Liver (tissue), 9 donors: ENCODE results near the gene CHERP. TPM values are rescaled to one million over a fixed set of nuclear protein-coding genes. Genes with fewer than 3 reads are reported as not detected.

Source experiments
- DNase-seq: peaks from one replicate; pipeline ENCODE4 v3.0.0-alpha.2; 2017; ENCODE audit warnings: low spot score
- H3K27ac ChIP-seq, 2 donors: one replicate each; pipeline ENCODE4 v1.7.0; 2013; ENCODE audit warnings: inconsistent platforms in 2 of 2, low read length in 2 of 2, control low read depth in 1 of 2, low read depth in 1 of 2, mild to moderate bottlenecking in 1 of 2
- H3K27me3 ChIP-seq, 4 donors: one replicate each; pipeline versions ENCODE4 v1.6.1 to v1.7.0; 2013; ENCODE audit warnings: low read length in 3 of 4, inconsistent platforms in 1 of 4, mild to moderate bottlenecking in 1 of 4, moderate library complexity in 1 of 4; ENCODE audit not compliant: control insufficient read depth in 4 of 4, insufficient read depth in 4 of 4
- H3K36me3 ChIP-seq, 4 donors: one replicate each; pipeline versions ENCODE4 v1.6.1 to v1.7.0; 2013; ENCODE audit warnings: low read length in 3 of 4, mild to moderate bottlenecking in 3 of 4, low read depth in 1 of 4, moderate library complexity in 1 of 4; ENCODE audit not compliant: control insufficient read depth in 4 of 4, insufficient read depth in 3 of 4
- H3K4me1 ChIP-seq, 4 donors: one replicate each; pipeline versions ENCODE4 v1.6.1 to v1.7.0; 2013; ENCODE audit warnings: low read length in 3 of 4, mild to moderate bottlenecking in 3 of 4, moderate library complexity in 1 of 4; ENCODE audit not compliant: control insufficient read depth in 4 of 4, insufficient read depth in 4 of 4
- H3K4me3 ChIP-seq, 3 donors: one replicate each; pipeline versions ENCODE4 v1.6.1 to v1.7.0; 2013; ENCODE audit warnings: low read length in 3 of 3, control low read depth in 1 of 3, low read depth in 1 of 3, mild to moderate bottlenecking in 1 of 3
- H3K9ac ChIP-seq, 2 donors: one replicate each; pipeline ENCODE4 v1.7.0; 2013; ENCODE audit warnings: low read length in 2 of 2, mild to moderate bottlenecking in 2 of 2, moderate library complexity in 2 of 2, control low read depth in 1 of 2, low read depth in 1 of 2
- H3K9me3 ChIP-seq, 4 donors: one replicate each; pipeline versions ENCODE4 v1.6.1 to v1.7.0; 2013; ENCODE audit warnings: low read length in 3 of 4; ENCODE audit not compliant: control insufficient read depth in 4 of 4
- FOXA1 ChIP-seq: IDR thresholded peaks from 2 replicates; pipeline ENCODE4 v1.6.1; 2016; ENCODE audit warnings: antibody characterized with exemption
- FOXA2 ChIP-seq: IDR thresholded peaks from 2 replicates; pipeline ENCODE4 v1.6.1; 2016; ENCODE audit warnings: antibody characterized with exemption
- GABPA ChIP-seq, 2 donors: IDR thresholded peaks in 1 of 2; conservative IDR thresholded peaks in 1 of 2; 2 replicates each; pipeline ENCODE4 v1.6.1; 2016; ENCODE audit warnings: antibody characterized with exemption in 2 of 2, mild to moderate bottlenecking in 1 of 2, moderate library complexity in 1 of 2
- HNF4A ChIP-seq, 2 donors: conservative IDR thresholded peaks; 2 replicates each; pipeline ENCODE4 v1.6.1; 2016; ENCODE audit warnings: antibody characterized with exemption in 2 of 2, mild to moderate bottlenecking in 2 of 2
- HNF4G ChIP-seq: IDR thresholded peaks from 2 replicates; pipeline ENCODE4 v1.6.1; 2016; ENCODE audit warnings: antibody characterized with exemption
- NR2F2 ChIP-seq: IDR thresholded peaks from 2 replicates; pipeline ENCODE4 v1.6.1; 2016; ENCODE audit warnings: antibody characterized with exemption
- RAD21 ChIP-seq, 2 donors: IDR thresholded peaks; 2 replicates each; pipeline ENCODE4 v1.6.1; 2016; ENCODE audit warnings: antibody characterized with exemption in 2 of 2, mild to moderate bottlenecking in 2 of 2
- SP1 ChIP-seq: IDR thresholded peaks from 2 replicates; pipeline ENCODE4 v1.6.1; 2018; ENCODE audit warnings: antibody characterized with exemption, mild to moderate bottlenecking
- TAF1 ChIP-seq: conservative IDR thresholded peaks from 2 replicates; pipeline ENCODE4 v1.6.1; 2016; ENCODE audit warnings: antibody characterized with exemption, mild to moderate bottlenecking
- YY1 ChIP-seq: IDR thresholded peaks from 2 replicates; pipeline ENCODE4 v1.6.1; 2016; ENCODE audit warnings: antibody characterized with exemption, mild to moderate bottlenecking
- WGBS: extraction: QIAGEN DNeasy Blood & Tissue Kit; methylation state at CpG from one replicate; pipeline ENCODE4 v1.1.7; 2013; 5-methylcytosine and 5-hydroxymethylcytosine counted together
- polyA plus RNA-seq, 2 donors: library from polyadenylated mRNA; stranded (reverse) in 1 of 2; unstranded in 1 of 2; fragments of 200-250 nt in 1 of 2; fragments of >200 nt in 1 of 2; fragmentation: Nextera tagmentation in 1 of 2; extraction: Ambion mirVana in 1 of 2; gene quantifications; one replicate each; pipeline versions ENCODE4 v1.2.1 to v1.2.3, GENCODE V29; 2013 to 2015
- total RNA-seq, 2 donors: library from RNA; depleted of rRNA; stranded (reverse); fragments of >200 nt; gene quantifications; one replicate each; pipeline ENCODE4 v1.2.3, GENCODE V29; 2014
- TF ChIP-seq, protein P1 (sequence below): IDR thresholded peaks from 2 replicates; pipeline ENCODE4 v1.6.1; 2016; ENCODE audit warnings: antibody characterized with exemption
- TF ChIP-seq, protein P2 (sequence below): IDR thresholded peaks from 2 replicates; pipeline ENCODE4 v1.6.1; 2016; ENCODE audit warnings: antibody characterized with exemption, mild to moderate bottlenecking
- TF ChIP-seq, protein P3 (sequence below): fragments of 150-350 bp; IDR thresholded peaks from 2 replicates; pipeline ENCODE4 v1.5.1; 2017; ENCODE audit warnings: improper control_type of control experiment, low read depth, low read length; ENCODE audit not compliant: missing input control
- donor health status: healthy.
- donor health status: healthy.
- donor health status: healthy.
- donor health status: healthy.
- donor health status: healthy.

Gene CHERP
- total and polyA plus RNA-seq, 4 donors, result 8.5 to 14.0 (median 9.0) TPM

DNA sequence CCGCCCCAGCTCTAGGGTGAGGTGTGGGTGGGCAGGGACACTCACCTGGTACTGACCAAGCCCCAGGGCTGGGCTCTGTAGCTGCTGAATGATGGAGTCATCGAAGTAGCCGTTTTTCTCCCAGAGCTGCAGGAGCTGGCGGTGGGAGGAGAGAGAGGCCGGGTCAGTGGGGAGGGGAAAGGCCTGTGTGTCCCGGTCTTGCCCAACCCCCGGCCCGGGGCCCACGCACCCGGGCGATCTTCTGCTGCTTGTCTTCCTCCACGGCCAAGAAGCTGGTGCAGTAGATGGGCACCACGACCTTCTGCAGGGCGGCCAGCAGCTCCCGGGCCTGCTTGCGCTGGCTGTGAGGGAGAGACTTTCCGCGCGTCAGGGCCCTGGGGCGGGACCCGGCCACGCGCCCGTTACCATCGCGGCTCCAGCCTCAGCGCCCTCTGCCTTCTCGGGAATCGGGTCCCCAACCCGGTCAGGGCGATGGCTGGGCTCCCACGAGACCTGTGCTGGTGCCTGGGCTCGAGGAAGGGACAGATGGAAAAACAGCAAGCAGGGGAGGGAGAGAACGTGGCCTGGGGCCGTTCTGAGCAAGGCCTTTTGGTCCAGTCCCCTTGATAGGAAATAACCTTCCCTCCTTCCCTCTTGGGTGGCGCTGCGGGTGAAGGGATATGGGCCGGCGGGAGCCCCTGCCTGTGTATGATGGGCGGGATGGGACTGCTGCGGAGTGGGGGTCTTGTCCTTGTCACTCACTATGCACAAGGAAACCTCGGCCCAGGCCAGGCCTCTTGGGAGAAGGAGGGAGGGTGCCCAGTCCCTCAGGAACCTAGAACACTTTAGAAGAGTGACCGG, 11.5 kb downstream of the CHERP start (continued):
- TF ChIP-seq TAF1, result no peak
- TF ChIP-seq GABPA (IDR thresholded peaks at IDR 0.05 in 1 of 2, conservative IDR thresholded peaks at IDR 0.05 in 1 of 2), result no peak
- no peak for TF ChIP-seq FOXA2
- TF ChIP-seq SP1, result no peak
- TF ChIP-seq HNF4G, result no peak
- no peak for TF ChIP-seq HNF4A (conservative IDR thresholded peaks at IDR 0.05)
- no peak for TF ChIP-seq NR2F2
- TF ChIP-seq, protein P1, sequence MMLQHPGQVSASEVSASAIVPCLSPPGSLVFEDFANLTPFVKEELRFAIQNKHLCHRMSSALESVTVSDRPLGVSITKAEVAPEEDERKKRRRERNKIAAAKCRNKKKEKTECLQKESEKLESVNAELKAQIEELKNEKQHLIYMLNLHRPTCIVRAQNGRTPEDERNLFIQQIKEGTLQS, result no peak

DNA sequence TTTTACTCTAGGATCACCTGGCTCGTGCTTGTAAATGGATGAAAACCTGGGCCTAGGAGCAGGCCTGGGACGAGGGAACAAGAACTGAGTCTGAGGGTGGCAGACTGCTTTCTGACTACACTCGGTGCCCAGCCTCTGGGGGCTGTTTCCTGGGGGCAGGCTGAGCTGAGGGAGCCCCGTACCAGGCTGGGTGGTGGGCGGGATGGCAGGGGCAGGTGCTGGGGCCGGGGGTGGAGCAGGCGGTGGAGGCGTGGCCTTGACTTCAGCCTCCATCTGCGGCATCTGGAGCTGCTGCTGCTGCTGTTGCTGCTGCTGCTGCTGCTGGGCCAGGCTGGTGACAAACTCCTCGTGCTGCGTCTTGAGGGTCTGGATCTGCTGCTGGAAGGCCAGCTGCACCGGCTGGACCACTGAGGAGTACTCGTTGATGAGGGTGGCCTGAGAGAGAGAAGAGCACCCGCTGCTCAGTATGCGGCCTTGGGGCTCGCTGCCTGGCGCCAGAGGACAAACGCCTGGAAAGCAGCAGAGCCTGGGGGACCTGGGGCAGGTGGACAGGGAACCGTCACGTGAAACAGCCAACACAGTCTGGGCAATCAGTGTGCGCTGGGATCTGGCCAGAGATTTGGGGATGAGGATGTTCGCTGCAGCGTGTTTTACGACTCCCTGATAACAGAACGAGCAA, 12.6 kb downstream of the CHERP start:
- no peaks in the 10 kb centered on the region for H3K9me3 ChIP-seq
- no peaks in the 10 kb centered on the region for H3K27me3 ChIP-seq
- peaks cover 42 to 80% (median 53%) of the 10 kb centered on the region in 4 donors for H3K36me3 ChIP-seq
- H3K27ac ChIP-seq, result no peak overlapping the region
- no peak for DNase-seq
- H3K4me1 ChIP-seq, result peaks cover 4 to 28% (median 21%) of the 10 kb centered on the region in 4 donors
- H3K4me3 ChIP-seq, result no peak overlapping the region
- no peak overlapping the region for H3K9ac ChIP-seq
- TF ChIP-seq TAF1, result no peak
- no peak for TF ChIP-seq HNF4A (conservative IDR thresholded peaks at IDR 0.05)
- TF ChIP-seq YY1, result no peak
- TF ChIP-seq, protein P2, sequence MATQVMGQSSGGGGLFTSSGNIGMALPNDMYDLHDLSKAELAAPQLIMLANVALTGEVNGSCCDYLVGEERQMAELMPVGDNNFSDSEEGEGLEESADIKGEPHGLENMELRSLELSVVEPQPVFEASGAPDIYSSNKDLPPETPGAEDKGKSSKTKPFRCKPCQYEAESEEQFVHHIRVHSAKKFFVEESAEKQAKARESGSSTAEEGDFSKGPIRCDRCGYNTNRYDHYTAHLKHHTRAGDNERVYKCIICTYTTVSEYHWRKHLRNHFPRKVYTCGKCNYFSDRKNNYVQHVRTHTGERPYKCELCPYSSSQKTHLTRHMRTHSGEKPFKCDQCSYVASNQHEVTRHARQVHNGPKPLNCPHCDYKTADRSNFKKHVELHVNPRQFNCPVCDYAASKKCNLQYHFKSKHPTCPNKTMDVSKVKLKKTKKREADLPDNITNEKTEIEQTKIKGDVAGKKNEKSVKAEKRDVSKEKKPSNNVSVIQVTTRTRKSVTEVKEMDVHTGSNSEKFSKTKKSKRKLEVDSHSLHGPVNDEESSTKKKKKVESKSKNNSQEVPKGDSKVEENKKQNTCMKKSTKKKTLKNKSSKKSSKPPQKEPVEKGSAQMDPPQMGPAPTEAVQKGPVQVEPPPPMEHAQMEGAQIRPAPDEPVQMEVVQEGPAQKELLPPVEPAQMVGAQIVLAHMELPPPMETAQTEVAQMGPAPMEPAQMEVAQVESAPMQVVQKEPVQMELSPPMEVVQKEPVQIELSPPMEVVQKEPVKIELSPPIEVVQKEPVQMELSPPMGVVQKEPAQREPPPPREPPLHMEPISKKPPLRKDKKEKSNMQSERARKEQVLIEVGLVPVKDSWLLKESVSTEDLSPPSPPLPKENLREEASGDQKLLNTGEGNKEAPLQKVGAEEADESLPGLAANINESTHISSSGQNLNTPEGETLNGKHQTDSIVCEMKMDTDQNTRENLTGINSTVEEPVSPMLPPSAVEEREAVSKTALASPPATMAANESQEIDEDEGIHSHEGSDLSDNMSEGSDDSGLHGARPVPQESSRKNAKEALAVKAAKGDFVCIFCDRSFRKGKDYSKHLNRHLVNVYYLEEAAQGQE, result no peak
- TF ChIP-seq GABPA (IDR thresholded peaks at IDR 0.05 in 1 of 2, conservative IDR thresholded peaks at IDR 0.05 in 1 of 2), result no peak
- no peak for TF ChIP-seq RAD21 (IDR thresholded peaks at IDR 0.05)
- TF ChIP-seq, protein P3, sequence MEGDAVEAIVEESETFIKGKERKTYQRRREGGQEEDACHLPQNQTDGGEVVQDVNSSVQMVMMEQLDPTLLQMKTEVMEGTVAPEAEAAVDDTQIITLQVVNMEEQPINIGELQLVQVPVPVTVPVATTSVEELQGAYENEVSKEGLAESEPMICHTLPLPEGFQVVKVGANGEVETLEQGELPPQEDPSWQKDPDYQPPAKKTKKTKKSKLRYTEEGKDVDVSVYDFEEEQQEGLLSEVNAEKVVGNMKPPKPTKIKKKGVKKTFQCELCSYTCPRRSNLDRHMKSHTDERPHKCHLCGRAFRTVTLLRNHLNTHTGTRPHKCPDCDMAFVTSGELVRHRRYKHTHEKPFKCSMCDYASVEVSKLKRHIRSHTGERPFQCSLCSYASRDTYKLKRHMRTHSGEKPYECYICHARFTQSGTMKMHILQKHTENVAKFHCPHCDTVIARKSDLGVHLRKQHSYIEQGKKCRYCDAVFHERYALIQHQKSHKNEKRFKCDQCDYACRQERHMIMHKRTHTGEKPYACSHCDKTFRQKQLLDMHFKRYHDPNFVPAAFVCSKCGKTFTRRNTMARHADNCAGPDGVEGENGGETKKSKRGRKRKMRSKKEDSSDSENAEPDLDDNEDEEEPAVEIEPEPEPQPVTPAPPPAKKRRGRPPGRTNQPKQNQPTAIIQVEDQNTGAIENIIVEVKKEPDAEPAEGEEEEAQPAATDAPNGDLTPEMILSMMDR, result no peak
- TF ChIP-seq SP1, result no peak
- no peak for TF ChIP-seq FOXA1
- WGBS, result 91% methylated on average over 25 of the region's 25 CpGs
